HG03095 (cell line): ENCODE data around the gene SPIRE1.

ENCODE experiments used
- ATAC-seq: cut with Tn5 transposase; IDR thresholded peaks from one replicate; pipeline ENCODE4 v1.9.1; 2021; ENCODE audit warnings: moderate library complexity; ENCODE audit not compliant: unreplicated experiment

Gene SPIRE1

DNA sequence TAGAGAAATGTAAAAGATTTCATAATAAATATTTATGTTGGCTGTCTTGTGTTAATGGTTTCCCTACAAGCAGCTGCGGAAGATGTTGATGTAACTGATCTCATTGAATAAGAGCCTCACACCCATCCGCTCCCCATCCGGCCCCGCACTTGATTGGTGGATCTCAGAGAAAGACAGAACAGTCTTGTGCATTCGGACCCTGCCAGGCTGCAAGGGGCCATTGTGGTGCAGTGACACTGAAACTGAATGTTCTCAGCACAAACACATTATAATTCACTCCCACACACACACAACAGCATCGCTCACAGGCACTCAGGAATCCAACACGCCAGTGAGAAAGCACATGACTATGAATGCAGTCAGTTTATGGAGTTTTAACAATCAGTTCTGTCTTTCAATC, 202.4 kb downstream of the SPIRE1 start:
- no peak for ATAC-seq

DNA sequence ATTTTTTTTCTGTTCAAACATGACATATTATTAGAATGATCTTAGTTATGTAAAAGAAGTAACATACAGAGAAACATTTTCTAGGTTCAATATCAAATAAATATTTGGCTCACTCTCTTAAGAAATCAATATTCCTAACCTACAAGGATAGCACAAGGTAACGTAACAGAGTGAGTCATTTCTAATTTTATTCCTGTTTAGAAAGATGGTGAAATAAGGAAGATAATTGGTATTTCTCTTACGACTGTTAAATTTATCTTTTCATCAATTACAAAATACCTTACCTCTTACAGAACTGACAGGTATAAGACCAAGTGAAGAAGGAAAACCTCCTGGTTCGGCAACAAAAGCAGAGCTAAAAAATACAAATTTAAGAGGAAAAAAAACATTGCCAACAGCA, 205.1 kb downstream of the SPIRE1 start:
- no peak for ATAC-seq

DNA sequence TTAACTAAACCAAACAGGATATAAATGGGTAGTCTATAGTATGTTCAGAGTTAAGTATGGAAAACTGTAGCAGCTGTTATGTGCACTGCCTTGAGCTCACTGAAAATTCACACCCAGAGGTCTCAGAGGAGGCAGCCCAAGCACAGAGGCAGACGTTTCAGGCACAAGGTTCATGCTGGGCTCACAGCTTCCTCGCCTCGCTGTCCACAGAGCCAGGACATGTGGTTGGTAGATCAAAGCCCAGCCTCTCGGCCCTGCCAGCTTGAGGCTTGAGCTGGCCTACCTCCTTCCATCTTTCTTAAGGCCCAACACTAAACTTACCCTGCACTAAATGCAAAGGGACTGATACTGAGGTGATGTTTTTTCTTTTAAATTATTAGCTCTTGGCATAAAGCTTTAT, 206.5 kb downstream of the SPIRE1 start:
- no peak for ATAC-seq

DNA sequence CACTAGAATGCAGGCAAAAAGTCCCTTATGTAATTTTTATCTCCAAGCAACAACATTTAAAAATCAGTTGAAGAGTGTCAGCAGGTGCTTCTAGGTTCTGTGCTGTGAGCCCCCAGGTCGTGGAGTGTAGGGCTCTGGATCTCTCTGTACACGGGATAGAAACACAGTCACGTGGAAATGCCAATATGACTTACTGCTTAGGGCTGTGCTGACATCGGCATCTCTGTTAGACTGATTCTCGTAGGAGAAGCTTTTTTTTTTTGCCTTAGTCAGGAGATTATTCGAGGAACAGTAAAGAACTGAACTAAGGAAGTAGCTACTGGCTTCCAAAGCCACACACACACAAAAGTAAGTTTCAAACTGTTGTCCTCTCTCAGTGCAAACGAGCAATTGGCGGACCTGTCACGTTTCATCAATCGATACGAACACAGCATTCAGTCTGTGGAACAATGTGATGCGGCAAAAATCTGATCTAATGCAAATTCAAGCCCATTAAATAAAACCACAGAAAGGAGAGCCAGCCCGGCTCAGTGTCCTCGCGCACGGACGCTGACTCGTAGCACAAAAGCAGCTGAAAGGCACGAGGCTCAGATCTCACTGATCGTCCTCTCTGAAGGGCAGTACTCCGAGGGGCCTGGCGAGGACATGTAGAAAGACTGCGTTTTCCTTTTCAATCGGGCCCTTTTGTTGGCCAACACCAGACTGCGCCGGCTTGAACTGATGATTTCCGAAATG, 208.7 kb downstream of the SPIRE1 start:
- ATAC-seq = no peak

DNA sequence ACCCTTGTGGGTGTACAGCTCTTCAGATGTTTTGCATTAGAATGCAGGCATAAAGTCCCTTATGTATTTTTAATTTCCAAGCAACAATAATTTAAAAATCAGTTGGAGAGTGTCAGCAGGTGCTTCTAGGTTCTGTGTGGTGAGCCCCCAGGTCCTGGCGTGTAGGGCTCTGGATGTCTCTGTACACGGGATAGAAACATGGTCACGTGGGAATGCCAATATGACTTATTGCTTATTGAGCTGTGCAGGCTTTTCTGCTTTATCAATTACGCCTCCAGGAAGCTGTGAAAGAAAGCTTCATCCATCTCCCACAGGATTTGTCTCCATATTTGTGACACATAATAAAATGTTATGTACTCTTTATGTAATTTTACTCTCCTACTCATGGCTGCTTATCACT, 212.4 kb downstream of the SPIRE1 start:
- no peak for ATAC-seq

DNA sequence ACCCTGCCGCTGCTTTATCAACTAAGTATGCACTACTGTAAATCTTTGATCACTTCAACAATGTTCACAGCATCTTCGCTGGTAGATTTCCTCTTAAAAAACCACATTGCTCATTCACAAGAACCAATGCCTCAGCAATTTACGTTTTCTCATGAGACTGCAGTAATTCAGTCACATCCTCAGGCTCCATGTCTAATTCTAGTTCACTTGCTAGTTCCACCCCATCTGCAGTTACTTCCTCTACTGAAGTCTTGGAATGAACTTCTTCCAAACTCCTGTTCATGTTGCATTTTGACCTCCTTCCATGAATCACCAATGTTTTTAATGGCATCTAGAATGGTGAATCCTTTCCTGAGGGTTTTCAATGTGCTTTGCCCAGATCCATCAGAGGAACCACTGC, 214.4 kb downstream of the SPIRE1 start:
- ATAC-seq = no peak

DNA sequence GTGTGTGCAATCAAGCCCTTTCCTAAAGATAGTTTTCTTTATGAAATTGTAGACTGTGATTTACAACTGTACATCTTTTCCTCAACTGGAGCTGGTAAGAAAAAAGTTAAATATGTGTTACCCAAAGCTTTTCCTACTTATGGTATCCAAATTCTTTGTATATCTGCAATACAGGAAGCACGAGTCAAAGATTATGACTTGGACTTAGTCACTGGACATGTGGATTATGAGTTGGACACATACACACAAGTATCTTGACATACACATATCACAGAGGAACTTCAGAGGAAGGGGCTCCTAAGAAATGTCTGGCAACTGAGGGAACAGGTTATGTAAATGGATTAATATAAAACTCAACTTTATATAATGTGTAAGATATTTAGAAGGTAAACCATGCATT, 215.0 kb downstream of the SPIRE1 start:
- ATAC-seq = no peak

DNA sequence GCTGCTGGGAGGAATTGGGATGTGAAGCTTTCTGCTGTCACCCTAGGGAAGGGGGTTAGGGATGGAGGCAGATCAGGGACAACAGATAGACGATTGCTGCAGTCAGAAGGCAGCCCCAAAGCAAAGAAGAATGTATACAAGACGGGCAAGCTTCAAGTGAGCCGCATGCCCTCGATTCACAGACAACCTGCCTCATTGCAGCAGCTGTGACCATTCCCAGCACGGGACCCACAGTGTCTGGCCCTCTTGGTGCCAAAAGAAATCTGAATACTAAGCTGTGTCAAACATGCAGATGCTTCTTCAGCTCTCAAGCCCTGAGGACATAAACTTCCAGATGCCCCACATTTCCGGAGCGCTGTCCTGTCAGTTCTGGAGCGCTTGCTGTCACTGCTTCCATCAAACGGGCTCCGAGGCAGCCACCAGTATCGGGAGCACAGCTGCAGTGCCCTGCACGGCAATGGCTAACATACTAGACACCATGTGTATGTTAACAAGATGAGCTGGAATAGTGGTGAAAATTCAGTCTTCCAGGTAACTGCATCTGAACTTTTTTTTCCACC, 216.4 kb downstream of the SPIRE1 start:
- ATAC-seq = no peak

DNA sequence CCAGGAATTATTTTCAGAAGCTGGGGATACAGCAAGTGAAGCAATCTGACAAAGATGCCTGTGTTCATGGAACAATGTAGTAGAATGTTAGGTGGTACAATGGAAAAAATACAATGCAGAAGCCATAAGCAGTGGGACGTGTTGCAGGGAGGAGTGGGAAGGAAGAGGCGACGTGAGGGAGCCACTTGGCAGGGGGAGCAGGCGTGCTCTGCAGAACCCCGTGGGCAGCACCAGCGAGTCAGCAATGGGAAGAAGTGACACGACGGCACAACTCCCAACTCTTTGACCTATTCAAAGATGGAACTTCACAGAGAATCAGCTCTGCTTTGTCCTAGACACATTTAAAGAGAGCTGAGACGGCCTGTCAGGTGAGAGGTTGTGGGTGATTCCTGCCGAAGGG, 219.7 kb downstream of the SPIRE1 start:
- no peak for ATAC-seq

DNA sequence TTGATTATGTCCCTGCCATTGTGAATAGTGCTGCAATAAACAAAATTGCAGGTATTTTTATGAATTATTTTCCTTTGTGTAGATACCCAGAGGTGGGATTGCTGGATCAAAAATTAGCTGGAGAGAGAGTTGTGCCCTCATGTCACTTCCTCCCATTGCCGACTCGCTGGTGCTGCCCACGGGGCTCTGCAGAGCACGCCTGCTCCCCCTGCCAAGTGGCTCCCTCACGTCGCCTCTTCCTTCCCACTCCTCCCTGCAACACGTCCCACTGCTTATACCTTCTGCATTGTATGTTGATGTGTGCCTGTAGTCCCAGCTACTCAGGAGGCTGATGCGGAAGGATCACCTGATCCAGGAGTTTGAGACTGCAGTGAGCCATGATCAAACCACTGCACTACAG, 222.0 kb downstream of the SPIRE1 start:
- ATAC-seq = no peak

DNA sequence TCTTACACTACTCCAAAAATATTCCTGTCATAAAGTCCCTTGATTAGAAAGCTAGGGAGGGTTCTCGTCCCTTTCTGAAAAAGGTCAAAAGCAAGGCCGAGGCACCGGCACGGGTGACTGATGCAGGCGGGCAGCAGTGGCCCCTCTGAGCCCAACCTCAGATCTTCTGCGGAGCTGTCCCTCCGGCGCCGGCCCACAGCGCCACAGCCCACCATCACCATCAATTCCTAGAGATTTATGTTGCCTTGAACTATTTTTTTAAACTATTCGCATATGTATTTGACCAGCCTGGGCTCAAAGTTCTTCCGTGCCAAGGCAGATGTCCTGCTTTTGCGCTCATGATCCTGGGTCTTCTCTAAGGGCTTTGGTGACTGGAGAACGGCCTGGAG, 223.4 kb downstream of the SPIRE1 start:
- no peak for ATAC-seq

DNA sequence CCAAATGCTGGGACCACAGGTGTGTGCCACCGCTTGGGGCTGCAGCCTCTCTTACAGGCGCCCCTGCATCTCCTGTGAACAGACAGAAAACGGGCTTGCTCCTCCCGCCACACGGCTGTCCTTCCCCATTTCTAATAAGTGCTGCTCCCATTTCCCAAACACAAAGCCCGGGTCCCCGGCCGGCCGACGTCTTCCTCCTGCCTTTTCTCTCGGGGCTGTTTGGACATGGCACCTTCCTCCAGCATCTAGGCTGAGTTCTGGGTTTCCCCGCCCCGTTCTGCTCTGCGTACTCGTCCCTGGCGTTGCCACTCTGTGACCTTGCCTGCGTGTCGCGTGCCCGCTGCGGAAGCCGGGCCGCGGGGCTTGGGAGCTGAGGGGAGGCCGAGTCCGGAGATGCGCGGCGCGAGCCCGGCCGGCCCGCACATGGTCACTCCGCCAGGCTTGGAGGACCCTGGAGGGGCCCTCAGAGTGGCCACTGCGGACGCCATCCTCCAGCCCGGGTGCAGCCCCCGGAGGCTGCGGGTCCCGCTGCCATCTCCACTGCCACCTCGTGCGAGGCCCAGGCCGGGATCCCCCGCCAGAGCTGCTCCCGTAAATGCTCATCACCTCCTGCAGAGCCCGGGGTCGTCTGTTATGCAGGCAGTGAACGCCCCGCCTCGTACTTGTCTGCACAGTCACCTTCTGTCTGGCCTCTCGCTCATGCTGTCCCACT, 223.9 kb downstream of the SPIRE1 start:
- no peak for ATAC-seq

DNA sequence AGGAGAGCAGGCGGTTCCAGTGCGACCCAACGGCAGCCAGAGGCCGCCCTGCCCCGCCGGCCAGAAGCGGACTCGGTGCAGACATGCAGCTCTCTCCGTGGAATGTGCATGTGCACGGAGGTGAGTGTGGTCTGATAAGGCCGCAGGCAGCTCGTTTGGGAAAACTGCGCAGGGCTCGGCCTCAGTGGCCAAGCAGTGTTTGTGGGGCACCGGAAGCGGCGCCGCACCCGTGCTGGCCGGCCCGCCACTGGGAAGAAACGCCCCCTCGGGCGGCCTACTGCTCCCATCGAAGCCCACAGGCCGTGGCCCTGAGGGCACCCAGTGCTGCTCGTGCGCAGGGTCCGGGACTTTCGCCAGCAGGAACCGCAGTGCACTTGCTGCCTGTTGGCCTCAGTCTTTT, 225.0 kb downstream of the SPIRE1 start:
- ATAC-seq = no peak

DNA sequence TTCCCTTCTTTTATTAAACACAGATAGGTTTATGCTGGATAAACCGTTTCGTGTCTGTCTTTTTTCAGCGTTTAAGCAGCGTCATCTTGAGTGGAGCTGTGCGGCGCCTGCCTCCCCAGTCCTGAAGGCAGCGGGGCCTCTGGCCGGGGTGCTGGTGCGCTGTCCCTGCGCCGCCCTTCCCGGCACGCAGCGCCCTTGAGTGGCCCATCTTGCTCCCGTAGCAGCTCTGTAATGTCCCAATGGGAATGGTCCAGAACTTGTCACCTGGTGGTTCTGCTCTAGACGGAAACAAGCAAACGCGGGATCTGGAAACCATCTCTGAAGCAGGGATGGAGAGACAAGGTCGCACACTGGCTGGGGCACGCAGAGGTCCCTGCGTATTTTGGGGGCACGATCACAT, 225.7 kb downstream of the SPIRE1 start:
- ATAC-seq = no peak

DNA sequence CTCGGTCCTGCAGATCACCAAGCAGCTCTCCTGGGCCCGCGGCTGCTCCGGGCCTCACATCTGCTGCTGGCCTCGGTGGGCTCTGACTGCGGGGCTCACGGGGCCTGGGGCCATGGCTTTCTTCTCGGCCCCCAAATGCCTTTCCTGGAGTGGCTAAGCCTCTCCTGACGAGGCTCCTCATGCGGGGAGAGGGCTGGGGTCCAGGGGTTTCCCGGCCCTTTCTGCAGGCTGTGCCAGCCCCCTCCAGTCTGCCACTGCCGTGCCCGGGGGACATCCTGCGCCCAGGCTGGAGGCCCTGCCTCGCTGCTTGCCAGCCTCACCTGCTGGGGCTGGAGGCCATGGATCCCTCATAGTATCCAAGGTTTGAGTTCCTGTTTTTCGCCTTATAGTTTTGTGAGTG, 226.3 kb downstream of the SPIRE1 start:
- ATAC-seq = no peak

DNA sequence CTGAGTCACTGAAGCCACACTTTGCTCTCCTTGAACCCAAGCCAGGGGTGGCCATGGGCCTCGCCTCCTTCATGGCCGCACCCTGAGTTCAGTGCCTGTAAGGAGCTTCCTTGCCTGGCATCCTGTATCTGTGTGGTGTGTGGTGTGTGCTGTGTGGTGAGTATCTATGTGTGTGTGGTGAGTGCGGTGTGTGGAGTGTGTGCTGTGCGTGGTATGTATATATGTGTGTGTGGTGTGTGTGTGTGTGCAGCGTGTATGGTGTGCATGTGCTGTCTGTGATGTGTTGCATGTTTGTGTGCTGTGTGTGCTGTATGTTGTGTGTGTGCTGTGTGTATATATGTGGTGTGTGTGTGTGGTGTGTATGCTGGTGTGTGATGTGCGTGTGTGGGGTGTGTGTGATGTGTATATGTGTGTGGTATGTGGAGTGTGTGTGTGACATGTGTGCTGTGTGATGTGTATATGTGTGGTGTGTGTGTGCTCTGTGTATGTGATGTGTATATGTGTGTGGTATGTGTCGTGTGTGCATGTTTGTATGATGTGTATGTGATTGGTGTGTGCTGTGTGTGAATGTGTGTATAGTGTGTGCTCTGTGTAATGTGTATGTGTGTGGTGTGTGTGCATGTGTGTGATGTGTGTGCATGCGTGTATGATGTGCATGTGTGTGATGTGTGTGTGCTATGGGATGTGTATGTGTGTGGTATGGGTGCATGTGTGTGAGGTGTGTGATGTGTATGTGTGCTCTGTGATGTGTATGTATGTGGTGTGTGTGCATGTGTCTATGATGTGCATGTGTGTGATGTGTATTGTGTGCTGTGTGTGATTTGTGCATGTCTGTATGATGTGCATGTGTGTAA, 227.5 kb downstream of the SPIRE1 start:
- ATAC-seq = no peak

DNA sequence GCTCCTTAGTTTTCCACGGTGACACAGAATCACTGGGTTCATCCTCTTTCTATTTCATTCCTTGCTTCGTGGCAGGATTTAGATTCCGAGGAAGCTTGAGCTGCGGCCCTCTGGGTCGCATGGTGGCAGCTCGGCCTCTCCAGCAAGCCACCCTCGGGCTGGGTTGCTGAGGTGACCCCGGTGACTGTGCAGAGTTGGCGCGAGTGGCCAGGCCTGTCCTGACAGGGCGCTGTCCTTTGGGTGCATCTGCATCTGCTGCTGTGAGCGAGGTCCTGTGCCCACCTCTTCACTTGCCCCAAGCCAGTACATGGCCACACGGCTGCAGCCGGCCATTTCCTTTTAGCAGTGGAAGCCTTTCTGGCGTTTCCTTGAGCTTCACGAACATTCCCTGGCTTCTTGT, 228.4 kb downstream of the SPIRE1 start:
- ATAC-seq = no peak

DNA sequence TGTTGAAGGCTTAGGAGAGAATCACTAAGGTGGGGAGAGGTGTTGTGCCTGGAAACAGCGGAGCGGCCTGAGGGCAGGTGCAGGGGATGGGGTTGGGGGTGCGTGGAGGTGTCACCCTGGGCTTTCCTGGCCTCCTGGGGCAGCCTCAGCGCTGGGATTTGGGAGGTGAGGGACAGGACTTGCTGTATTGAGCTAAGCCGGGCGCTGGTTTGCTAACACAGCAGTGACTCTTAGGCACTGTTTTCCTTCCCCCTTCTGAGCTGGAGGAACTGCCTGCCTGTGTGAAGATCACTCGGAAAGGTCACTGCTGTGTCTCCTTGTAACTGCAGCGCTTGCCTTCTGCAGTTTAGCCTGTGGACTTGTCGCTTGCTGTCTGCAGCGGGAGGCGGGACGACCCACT, 229.0 kb downstream of the SPIRE1 start:
- ATAC-seq = no peak

DNA sequence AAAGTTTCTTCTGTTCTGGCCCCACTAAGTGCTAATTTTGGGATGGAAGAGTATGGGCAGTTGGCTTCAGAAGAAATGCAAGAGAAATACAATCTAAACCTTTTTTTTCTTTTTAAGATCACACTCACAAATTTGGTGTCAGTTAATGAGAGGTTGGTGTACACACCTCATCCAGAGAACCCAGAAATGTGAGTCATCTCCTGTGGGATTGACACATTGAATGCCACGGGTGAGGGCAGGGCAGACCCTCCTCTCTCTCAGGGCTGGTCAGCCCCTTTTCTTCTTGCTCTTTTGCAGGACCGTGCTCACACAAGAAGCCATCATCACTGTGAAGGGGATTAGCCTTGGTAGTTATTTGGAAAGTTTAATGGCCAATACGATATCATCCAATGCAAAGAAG, 231.0 kb downstream of the SPIRE1 start:
- no peak for ATAC-seq

DNA sequence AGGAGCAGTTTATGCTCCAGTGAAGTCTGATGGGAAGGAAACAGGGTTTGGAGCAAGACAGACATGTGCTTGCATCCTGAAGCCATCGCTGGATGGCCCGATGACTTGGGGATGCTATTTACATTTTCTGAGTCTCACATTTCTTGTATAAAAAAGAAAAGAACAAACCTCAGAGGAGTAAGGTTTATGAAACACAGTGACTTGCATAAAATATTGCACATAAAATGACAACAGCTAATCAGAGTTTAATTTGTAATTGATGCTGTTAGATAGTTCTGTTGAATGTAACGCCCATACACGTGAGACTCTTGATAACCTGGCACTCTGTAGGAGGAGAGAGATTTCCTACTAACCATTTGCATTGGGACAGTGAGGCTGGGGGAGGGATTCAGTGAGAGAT, 233.7 kb downstream of the SPIRE1 start:
- no peak for ATAC-seq

DNA sequence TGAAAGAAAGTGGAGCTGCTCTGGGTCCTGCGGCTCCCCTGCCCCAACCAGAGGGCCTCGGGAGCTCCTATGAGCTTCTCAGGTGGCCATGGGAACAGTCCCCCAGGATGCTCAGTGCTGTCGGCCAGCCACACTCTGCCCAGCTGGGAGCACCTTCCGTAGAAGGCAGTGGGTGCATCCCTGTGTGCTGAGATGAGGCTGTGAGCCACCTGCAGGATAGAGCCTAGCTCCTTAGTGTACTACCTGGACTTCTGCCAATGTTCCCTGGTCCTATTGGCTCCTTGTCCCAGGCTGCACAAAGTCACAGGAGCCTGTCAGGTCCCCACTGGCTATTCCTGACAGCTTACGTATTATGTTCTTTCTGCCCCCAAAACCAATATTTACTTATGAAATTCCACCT, 234.1 kb downstream of the SPIRE1 start:
- no peak for ATAC-seq

DNA sequence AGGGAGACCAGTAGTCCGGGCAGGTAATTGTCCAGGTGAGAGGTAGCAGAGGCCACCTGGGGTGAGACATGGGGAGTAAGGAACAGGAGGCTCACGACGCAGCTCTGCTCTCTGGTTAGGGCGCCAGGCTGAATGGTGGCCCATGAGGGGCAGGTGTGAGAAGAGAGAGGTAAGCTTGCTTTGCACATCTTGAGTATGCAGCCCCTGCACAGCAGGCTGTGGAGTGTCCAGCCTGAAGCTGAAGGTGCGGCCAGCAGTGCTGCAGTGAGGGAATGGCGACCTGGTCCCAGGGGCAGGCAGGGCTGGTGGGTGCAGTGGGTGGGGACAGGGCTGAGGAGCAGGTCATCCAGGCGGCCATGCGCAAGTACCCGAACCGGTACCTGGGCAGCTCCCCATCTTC, 234.5 kb downstream of the SPIRE1 start:
- no peak for ATAC-seq
